SK-N-SH (cell line): Measurements from ENCODE around the gene WDFY1. TPM values are rescaled to one million over a fixed set of nuclear protein-coding genes. Genes with fewer than 3 reads are reported as not detected.

Experiments used
- CTCF ChIA-PET: fragments of 300-600, 350-600 bp; formaldehyde crosslinking; extraction: SDS; loops from one replicate; lab custom pipeline; 2021; lab: Yijun Ruan, JAX
- POLR2A ChIA-PET: fragments of 350-600 bp; sonication (Branson Sonifier 250); formaldehyde crosslinking; extraction: SDS; loops from one replicate; lab custom pipeline; 2020; ENCODE audit warnings: antibody characterized with exemption, inconsistent platforms; lab: Yijun Ruan, JAX
- DNase-seq: peaks from one replicate; pipeline ENCODE4 v3.0.0; 2012
- H2AFZ ChIP-seq: fragments of 200-600 bp; sonication (generic); 2 replicates; pipeline ENCODE4 v1.8.1; 2016; ENCODE audit warnings: antibody characterized with exemption, mild to moderate bottlenecking, low read depth
- H3F3A ChIP-seq: fragments of 200-600 bp; sonication (generic); replicated peaks from 2 replicates; pipeline ENCODE3; 2016; ENCODE audit warnings: antibody characterized with exemption, mild to moderate bottlenecking; ENCODE audit not compliant: insufficient read depth
- H3K27ac ChIP-seq, 2 experiments: fragments of 200-500 bp in 1 of 2; fragments of 200-600 bp in 1 of 2; sonication (Bioruptor generic) in 1 of 2; sonication (generic), shearing (Covaris generic) in 1 of 2; 2 replicates each; pipeline versions ENCODE4 v1.5.1 to v1.6.1; 2014 to 2016; ENCODE audit warnings: low read depth in 2 of 2, inconsistent platforms in 1 of 2, low read length in 1 of 2, mild to moderate bottlenecking in 1 of 2, mixed read lengths in 1 of 2
- H3K27me3 ChIP-seq: fragments of 200-600 bp; sonication (generic), shearing (Covaris generic); 2 replicates; pipeline ENCODE4 v1.6.1; 2016; ENCODE audit warnings: mixed run types; ENCODE audit not compliant: insufficient read depth
- H3K36me3 ChIP-seq, 2 experiments: fragments of 200-500 bp in 1 of 2; fragments of 200-600 bp in 1 of 2; sonication (Bioruptor generic) in 1 of 2; sonication (generic) in 1 of 2; replicated peaks in 1 of 2; 2 replicates each; pipeline versions ENCODE3 to v1.5.1; 2014 to 2016; ENCODE audit warnings: low read length in 1 of 2, mild to moderate bottlenecking in 1 of 2; ENCODE audit not compliant: insufficient read depth in 2 of 2, control insufficient read depth in 1 of 2
- H3K4me1 ChIP-seq, 2 experiments: fragments of 200-500 bp in 1 of 2; fragments of 200-600 bp in 1 of 2; sonication (Bioruptor generic) in 1 of 2; sonication (generic), shearing (Covaris generic) in 1 of 2; 2 replicates each; pipeline versions ENCODE4 v1.5.1 to v1.6.1; 2014 to 2016; ENCODE audit warnings: low read depth in 1 of 2, low read length in 1 of 2, mixed run types in 1 of 2; ENCODE audit not compliant: insufficient read depth in 2 of 2, control insufficient read depth in 1 of 2
- H3K4me2 ChIP-seq: fragments of 200-600 bp; sonication (generic), shearing (Covaris generic); 2 replicates; pipeline ENCODE4 v1.6.1; 2017; ENCODE audit warnings: mixed run types
- H3K4me3 ChIP-seq, 2 experiments: fragments of 200-500 bp in 1 of 2; fragments of 200-600 bp in 1 of 2; sonication (Bioruptor generic) in 1 of 2; sonication (generic), shearing (Covaris generic) in 1 of 2; 2 replicates each; pipeline versions ENCODE4 v1.5.1 to v1.8.1; 2014 to 2016; ENCODE audit warnings: low read depth in 2 of 2, inconsistent platforms in 1 of 2, low read length in 1 of 2, mild to moderate bottlenecking in 1 of 2, mixed read lengths in 1 of 2, moderate library complexity in 1 of 2
- H3K79me2 ChIP-seq: fragments of 200-600 bp; sonication (generic); 2 replicates; pipeline ENCODE4 v1.8.1; 2017; ENCODE audit warnings: mild to moderate bottlenecking; ENCODE audit not compliant: insufficient read depth
- H3K9ac ChIP-seq: fragments of 200-600 bp; sonication (generic); 2 replicates; pipeline ENCODE4 v1.6.1; 2017; ENCODE audit warnings: mixed run types
- H3K9me2 ChIP-seq: fragments of 200-600 bp; sonication (generic); 2 replicates; pipeline ENCODE4 v1.6.1; 2017; ENCODE audit warnings: mixed run types
- H3K9me3 ChIP-seq: fragments of 200-600 bp; sonication (generic); 2 replicates; pipeline ENCODE4 v1.6.1; 2017; ENCODE audit warnings: mixed run types, mild to moderate bottlenecking, moderate library complexity
- H4K20me1 ChIP-seq: fragments of 200-600 bp; sonication (generic); 2 replicates; pipeline ENCODE4 v1.6.1; 2017; ENCODE audit warnings: mild to moderate bottlenecking, mixed run types; ENCODE audit not compliant: insufficient read depth
- CHD2 ChIP-seq: fragments of 150-350 bp; IDR thresholded peaks from 2 replicates; pipeline ENCODE4 v1.6.1; 2018; ENCODE audit warnings: low read length; ENCODE audit not compliant: partially characterized antibody
- EP300 ChIP-seq, 2 experiments: IDR thresholded peaks; 2 replicates each; pipeline versions ENCODE4 v1.4.0 to v1.6.1; 2012; ENCODE audit warnings: borderline replicate concordance in 1 of 2, low read depth in 1 of 2, low read length in 1 of 2
- EZH2phosphoT487 ChIP-seq: fragments of 200-600 bp; sonication (generic); IDR thresholded peaks from 2 replicates; pipeline ENCODE4 v1.6.1; 2017; ENCODE audit warnings: low read depth, mixed run types, mild to moderate bottlenecking, antibody characterized with exemption, moderate library complexity, borderline replicate concordance
- FOXJ3 ChIP-seq: sonication (generic); formaldehyde crosslinking; IDR thresholded peaks from 2 replicates; pipeline ENCODE4 v1.5.1; 2020; ENCODE audit warnings: mild to moderate bottlenecking, missing genetic modification reagents
- GABPA ChIP-seq: IDR thresholded peaks from 2 replicates; pipeline ENCODE4 v1.4.0; 2012; ENCODE audit warnings: low read depth, mild to moderate bottlenecking
- GATA2 ChIP-seq: sonication (generic); formaldehyde crosslinking; IDR thresholded peaks from 2 replicates; pipeline ENCODE4 v1.5.0; 2020; ENCODE audit warnings: mild to moderate bottlenecking, missing genetic modification reagents
- JUND ChIP-seq: IDR thresholded peaks from 2 replicates; pipeline ENCODE4 v1.4.0; 2012
- NFIC ChIP-seq: IDR thresholded peaks from 2 replicates; pipeline ENCODE4 v1.4.0; 2012; ENCODE audit warnings: borderline replicate concordance
- RAD21 ChIP-seq: IDR thresholded peaks from 2 replicates; pipeline ENCODE4 v1.6.1; 2012; ENCODE audit warnings: mild to moderate bottlenecking, low read length
- RCOR1 ChIP-seq: fragments of 150-350 bp; IDR thresholded peaks from 2 replicates; pipeline ENCODE4 v1.6.1; 2017; ENCODE audit warnings: antibody characterized with exemption, low read length
- RXRA ChIP-seq: IDR thresholded peaks from 2 replicates; pipeline ENCODE4 v1.4.0; 2012; ENCODE audit warnings: low read depth, mild to moderate bottlenecking, borderline replicate concordance
- SIN3A ChIP-seq: IDR thresholded peaks from 2 replicates; pipeline ENCODE4 v1.6.1; 2012; ENCODE audit warnings: low read depth, mild to moderate bottlenecking, low read length, moderate library complexity, borderline replicate concordance
- SMC3 ChIP-seq: IDR thresholded peaks from 2 replicates; pipeline ENCODE4 v1.6.1; 2012; ENCODE audit warnings: low read depth, low read length, improper control_type of control experiment
- TAF1 ChIP-seq: IDR thresholded peaks from 2 replicates; pipeline ENCODE4 v1.6.1; 2012; ENCODE audit warnings: low read depth, mild to moderate bottlenecking, low read length, moderate library complexity, borderline replicate concordance
- YY1 ChIP-seq: IDR thresholded peaks from 2 replicates; pipeline ENCODE4 v1.4.0; 2012; ENCODE audit warnings: low read depth, mild to moderate bottlenecking
- WGBS: methylation state at CpG from one replicate; pipeline ENCODE4 v1.1.6; 2017; ENCODE audit warnings: low lambda C conversion rate; 5-methylcytosine and 5-hydroxymethylcytosine counted together
- polyA plus RNA-seq, 3 experiments: library from polyadenylated mRNA; depleted of rRNA; stranded (reverse); fragments of >200 nt; gene quantifications; 2 replicates each; pipeline ENCODE4 v1.2.3, GENCODE V29; 2012
- TF ChIP-seq, protein P1 (sequence below): fragments of 150-350 bp; IDR thresholded peaks from 2 replicates; pipeline ENCODE4 v1.6.1; 2016; ENCODE audit warnings: mild to moderate bottlenecking, low read depth, low read length
- TF ChIP-seq, protein P2 (sequence below): IDR thresholded peaks from 2 replicates; pipeline ENCODE4 v1.4.0; 2012; ENCODE audit warnings: low read depth, borderline replicate concordance
- TF ChIP-seq, protein P3 (sequence below): IDR thresholded peaks from 2 replicates; pipeline ENCODE4 v1.6.1; 2012; ENCODE audit warnings: mild to moderate bottlenecking, low read depth, low read length, moderate library complexity
- TF ChIP-seq, protein P4 (sequence below): IDR thresholded peaks from 2 replicates; pipeline ENCODE4; 2012
- TF ChIP-seq, protein P5 (sequence below): IDR thresholded peaks from 2 replicates; pipeline ENCODE4 v1.4.0; 2012; ENCODE audit warnings: low read depth

WDFY1 gene
- polyA plus RNA-seq, 1 of the 3 experiments (the other 2 are of a cell fraction) = 21.7 TPM

DNA sequence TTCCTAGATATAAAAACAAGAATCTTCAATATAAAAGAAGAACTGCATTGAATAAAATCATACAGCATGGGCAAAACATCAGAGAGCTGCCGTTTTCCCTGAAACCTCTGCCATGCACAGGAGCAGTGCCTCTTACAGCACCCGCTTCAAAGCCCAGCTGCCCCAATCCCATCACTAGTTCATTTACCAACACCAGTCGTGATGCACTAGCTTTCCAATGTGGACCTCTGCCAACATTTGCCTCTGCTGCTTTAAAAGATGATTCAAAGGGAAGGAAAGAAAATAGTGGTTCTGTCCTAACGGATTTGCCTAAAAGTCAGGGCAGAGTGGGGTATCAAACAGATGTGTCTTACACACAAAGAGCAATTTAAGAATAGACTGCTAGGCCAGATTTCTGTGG, 64.3 kb downstream of the WDFY1 start:
- Histone ChIP-seq H3K9me3 (no peaks in the 10 kb centered on the region), H3K36me3 (peaks cover 36 to 67% of the 10 kb centered on the region in 2 experiments), H3F3A (peaks cover 8% of the 10 kb centered on the region), H3K4me3 (no peak overlapping the region), H3K27ac (no peak overlapping the region), H3K4me1 (no peaks in the 10 kb centered on the region; a peak in 1 of 4 replicates), H3K79me2 (no peaks in the 10 kb centered on the region), H3K4me2 (no peak overlapping the region), H3K9ac (no peak overlapping the region), H4K20me1 (no peaks in the 10 kb centered on the region), H3K27me3 (no peaks in the 10 kb centered on the region), H2AFZ (no peak overlapping the region), H3K9me2 (no peaks in the 10 kb centered on the region)
- CTCF ChIA-PET = no interaction called here
- TF ChIP-seq JUND (no peak), RXRA (no peak), YY1 (no peak), RAD21 (no peak), GATA2 (CRISPR knock-in tag) (no peak), EP300 (IDR thresholded peaks at IDR 0.05; ENCODE audit: borderline replicate concordance in 1 of 2, low read depth in 1 of 2, low read length in 1 of 2) (no peak), SIN3A (no peak), CHD2 (no peak), TAF1 (no peak), GABPA (no peak), RCOR1 (no peak), SMC3 (no peak), EZH2phosphoT487 (no peak), FOXJ3 (no peak), NFIC (no peak)
- TF ChIP-seq, protein P1, sequence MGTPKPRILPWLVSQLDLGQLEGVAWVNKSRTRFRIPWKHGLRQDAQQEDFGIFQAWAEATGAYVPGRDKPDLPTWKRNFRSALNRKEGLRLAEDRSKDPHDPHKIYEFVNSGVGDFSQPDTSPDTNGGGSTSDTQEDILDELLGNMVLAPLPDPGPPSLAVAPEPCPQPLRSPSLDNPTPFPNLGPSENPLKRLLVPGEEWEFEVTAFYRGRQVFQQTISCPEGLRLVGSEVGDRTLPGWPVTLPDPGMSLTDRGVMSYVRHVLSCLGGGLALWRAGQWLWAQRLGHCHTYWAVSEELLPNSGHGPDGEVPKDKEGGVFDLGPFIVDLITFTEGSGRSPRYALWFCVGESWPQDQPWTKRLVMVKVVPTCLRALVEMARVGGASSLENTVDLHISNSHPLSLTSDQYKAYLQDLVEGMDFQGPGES = no peak
- TF ChIP-seq, protein P2, sequence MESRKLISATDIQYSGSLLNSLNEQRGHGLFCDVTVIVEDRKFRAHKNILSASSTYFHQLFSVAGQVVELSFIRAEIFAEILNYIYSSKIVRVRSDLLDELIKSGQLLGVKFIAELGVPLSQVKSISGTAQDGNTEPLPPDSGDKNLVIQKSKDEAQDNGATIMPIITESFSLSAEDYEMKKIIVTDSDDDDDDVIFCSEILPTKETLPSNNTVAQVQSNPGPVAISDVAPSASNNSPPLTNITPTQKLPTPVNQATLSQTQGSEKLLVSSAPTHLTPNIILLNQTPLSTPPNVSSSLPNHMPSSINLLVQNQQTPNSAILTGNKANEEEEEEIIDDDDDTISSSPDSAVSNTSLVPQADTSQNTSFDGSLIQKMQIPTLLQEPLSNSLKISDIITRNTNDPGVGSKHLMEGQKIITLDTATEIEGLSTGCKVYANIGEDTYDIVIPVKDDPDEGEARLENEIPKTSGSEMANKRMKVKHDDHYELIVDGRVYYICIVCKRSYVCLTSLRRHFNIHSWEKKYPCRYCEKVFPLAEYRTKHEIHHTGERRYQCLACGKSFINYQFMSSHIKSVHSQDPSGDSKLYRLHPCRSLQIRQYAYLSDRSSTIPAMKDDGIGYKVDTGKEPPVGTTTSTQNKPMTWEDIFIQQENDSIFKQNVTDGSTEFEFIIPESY = no peak
- TF ChIP-seq, protein P3, sequence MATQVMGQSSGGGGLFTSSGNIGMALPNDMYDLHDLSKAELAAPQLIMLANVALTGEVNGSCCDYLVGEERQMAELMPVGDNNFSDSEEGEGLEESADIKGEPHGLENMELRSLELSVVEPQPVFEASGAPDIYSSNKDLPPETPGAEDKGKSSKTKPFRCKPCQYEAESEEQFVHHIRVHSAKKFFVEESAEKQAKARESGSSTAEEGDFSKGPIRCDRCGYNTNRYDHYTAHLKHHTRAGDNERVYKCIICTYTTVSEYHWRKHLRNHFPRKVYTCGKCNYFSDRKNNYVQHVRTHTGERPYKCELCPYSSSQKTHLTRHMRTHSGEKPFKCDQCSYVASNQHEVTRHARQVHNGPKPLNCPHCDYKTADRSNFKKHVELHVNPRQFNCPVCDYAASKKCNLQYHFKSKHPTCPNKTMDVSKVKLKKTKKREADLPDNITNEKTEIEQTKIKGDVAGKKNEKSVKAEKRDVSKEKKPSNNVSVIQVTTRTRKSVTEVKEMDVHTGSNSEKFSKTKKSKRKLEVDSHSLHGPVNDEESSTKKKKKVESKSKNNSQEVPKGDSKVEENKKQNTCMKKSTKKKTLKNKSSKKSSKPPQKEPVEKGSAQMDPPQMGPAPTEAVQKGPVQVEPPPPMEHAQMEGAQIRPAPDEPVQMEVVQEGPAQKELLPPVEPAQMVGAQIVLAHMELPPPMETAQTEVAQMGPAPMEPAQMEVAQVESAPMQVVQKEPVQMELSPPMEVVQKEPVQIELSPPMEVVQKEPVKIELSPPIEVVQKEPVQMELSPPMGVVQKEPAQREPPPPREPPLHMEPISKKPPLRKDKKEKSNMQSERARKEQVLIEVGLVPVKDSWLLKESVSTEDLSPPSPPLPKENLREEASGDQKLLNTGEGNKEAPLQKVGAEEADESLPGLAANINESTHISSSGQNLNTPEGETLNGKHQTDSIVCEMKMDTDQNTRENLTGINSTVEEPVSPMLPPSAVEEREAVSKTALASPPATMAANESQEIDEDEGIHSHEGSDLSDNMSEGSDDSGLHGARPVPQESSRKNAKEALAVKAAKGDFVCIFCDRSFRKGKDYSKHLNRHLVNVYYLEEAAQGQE = no peak
- TF ChIP-seq, protein P4, sequence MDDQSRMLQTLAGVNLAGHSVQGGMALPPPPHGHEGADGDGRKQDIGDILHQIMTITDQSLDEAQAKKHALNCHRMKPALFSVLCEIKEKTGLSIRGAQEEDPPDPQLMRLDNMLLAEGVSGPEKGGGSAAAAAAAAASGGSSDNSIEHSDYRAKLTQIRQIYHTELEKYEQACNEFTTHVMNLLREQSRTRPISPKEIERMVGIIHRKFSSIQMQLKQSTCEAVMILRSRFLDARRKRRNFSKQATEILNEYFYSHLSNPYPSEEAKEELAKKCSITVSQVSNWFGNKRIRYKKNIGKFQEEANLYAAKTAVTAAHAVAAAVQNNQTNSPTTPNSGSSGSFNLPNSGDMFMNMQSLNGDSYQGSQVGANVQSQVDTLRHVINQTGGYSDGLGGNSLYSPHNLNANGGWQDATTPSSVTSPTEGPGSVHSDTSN = no peak
- TF ChIP-seq, protein P5, sequence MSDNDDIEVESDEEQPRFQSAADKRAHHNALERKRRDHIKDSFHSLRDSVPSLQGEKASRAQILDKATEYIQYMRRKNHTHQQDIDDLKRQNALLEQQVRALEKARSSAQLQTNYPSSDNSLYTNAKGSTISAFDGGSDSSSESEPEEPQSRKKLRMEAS = no peak
- 83% methylated on average over 4 of the region's 4 CpGs for WGBS
- no peak for DNase-seq
- POLR2A ChIA-PET = no interaction called here
